NK-92 (cell line): ENCODE results near the gene SPIRE2.
"Not testable (repeated sequence)": the region's sequence is repeated elsewhere in the genome, so short reads cannot be mapped to it uniquely, and the experiment has no call there.

Experiments used
- DNase-seq: peaks from one replicate; lab custom pipeline; 2025; ENCODE audit not compliant: unreplicated experiment; lab: John Stamatoyannopoulos, UW

Gene SPIRE2

GRCh38 chr16:89862732-89863131 is 34.5 kb downstream of the SPIRE2 start:
- DNase-seq = no peak

GRCh38 chr16:89863741-89864526 is 35.7 kb downstream of the SPIRE2 start:
- no peak for DNase-seq

GRCh38 chr16:89864527-89864820 is 36.2 kb downstream of the SPIRE2 start:
- no peak for DNase-seq

GRCh38 chr16:89867918-89868317 is 39.6 kb downstream of the SPIRE2 start:
- DNase-seq = no peak

- no peak for DNase-seq
Observed at GRCh38 chr16:89869911-89870310, 41.6 kb downstream of the SPIRE2 start.

- no peak for DNase-seq
Observed at GRCh38 chr16:89870440-89870839, 42.2 kb downstream of the SPIRE2 start.

GRCh38 chr16:89871895-89872294 is 43.6 kb downstream of the SPIRE2 start:
- DNase-seq = no peak

GRCh38 chr16:89873109-89873971 is 45.1 kb downstream of the SPIRE2 start, which contains the start of gene TCF25:
Gene TCF25, plus strand, starts transcription at chr16:89873592. Its CDS starts 76 bp downstream, at chr16:89873668.
- DNase-seq = no peak

- peak; percentile 77 for DNase-seq
Observed at GRCh38 chr16:89873972-89874689, 45.9 kb downstream of the SPIRE2 start.

GRCh38 chr16:89879123-89879522 is 50.8 kb downstream of the SPIRE2 start:
- not testable (repeated sequence) for DNase-seq

GRCh38 chr16:89880477-89881367 is 52.4 kb downstream of the SPIRE2 start:
- DNase-seq = no peak

- DNase-seq = no peak
Observed at GRCh38 chr16:89881368-89881730, 53.1 kb downstream of the SPIRE2 start.

- DNase-seq = no peak
Observed at GRCh38 chr16:89883346-89884040, 55.2 kb downstream of the SPIRE2 start.

- DNase-seq = no peak
Observed at GRCh38 chr16:89884041-89884421, 55.8 kb downstream of the SPIRE2 start.

- no peak for DNase-seq
Observed at GRCh38 chr16:89887243-89887642, 59.0 kb downstream of the SPIRE2 start.

- no peak for DNase-seq
Observed at GRCh38 chr16:89890200-89890599, 61.9 kb downstream of the SPIRE2 start.

GRCh38 chr16:89890886-89891657 is 62.8 kb downstream of the SPIRE2 start:
- DNase-seq = no peak

- no peak for DNase-seq
Observed at GRCh38 chr16:89892055-89892630, 63.9 kb downstream of the SPIRE2 start.

GRCh38 chr16:89892635-89893034 is 64.4 kb downstream of the SPIRE2 start:
- DNase-seq = no peak
